ENCODE data around the gene AIRE.

AIRE gene

DNA sequence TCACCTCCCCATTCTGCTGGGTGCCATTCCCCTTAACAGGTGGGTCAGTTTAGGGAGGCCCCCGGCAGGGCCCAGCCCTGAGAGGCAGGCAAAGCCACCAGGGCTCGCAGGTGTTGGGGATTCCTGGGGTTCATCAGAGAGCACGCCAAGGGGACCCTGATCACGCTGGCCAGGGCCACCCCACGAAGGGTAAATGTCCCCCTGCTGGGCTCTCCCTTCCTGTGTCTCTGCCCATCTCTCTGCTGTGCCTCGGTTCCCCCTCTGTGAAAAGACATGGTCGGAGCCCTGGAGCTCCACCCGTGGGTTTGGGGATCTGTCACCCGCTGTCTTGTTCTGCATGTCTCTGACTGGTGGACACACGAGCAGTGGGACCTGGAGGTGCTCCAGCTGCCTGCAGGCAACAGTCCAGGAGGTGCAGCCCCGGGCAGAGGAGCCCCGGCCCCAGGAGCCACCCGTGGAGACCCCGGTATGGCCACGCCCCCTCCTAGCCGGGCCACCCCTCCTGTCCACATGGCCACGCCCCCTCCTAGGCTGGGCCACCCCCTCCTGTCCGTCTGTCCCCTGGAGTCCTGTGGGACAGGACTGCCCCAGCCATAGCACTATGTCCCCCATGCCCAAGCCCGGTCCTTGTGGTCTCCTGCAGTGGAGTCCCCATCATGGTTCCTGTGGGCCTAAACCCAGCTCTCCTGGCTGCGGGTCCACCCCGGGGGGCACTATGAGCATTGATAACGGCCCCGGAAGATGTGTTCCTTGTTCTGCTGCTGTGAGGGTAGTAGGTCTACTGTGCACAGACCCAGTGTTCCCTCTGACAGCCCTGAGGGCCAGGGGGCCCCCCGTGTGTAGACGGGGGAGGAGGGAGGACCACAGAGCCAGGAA lies 6.5 kb downstream of the AIRE start:
- Mint-ChIP-seq H3K36me3 (ENCODE audit: low read depth) (no peaks in the 10 kb centered on the region), H3K9me3 (no peaks in the 10 kb centered on the region), H3K4me1 (ENCODE audit: low read depth) (peaks cover 32% of the 10 kb centered on the region), H3K4me3 (no peak overlapping the region), H3K27ac (no peak overlapping the region), H3K27me3 (peaks cover 44% of the 10 kb centered on the region)
- intact Hi-C loops (cut with micrococcal nuclease): no loop called here

- peaks cover 32% of the 10 kb centered on the region for H3K4me1 Mint-ChIP-seq (ENCODE audit: low read depth)
- no peaks in the 10 kb centered on the region for H3K36me3 Mint-ChIP-seq (ENCODE audit: low read depth)
- intact Hi-C loops (cut with micrococcal nuclease): no loop called here
- H3K4me3 Mint-ChIP-seq: no peak overlapping the region
- H3K27ac Mint-ChIP-seq: no peak overlapping the region
- H3K9me3 Mint-ChIP-seq: no peaks in the 10 kb centered on the region
- peaks cover 42% of the 10 kb centered on the region for H3K27me3 Mint-ChIP-seq
Measured at GRCh38 chr21:44292812-44293195, 7.1 kb downstream of the AIRE start.

GRCh38 chr21:44293551-44294231 lies 8.0 kb downstream of the AIRE start:
- peaks cover 36% of the 10 kb centered on the region for H3K27me3 Mint-ChIP-seq
- H3K36me3 Mint-ChIP-seq (ENCODE audit: low read depth): no peaks in the 10 kb centered on the region
- H3K9me3 Mint-ChIP-seq: no peaks in the 10 kb centered on the region
- H3K27ac Mint-ChIP-seq: no peak overlapping the region
- no peak overlapping the region for H3K4me3 Mint-ChIP-seq
- intact Hi-C loops (cut with micrococcal nuclease): no loop called here
- H3K4me1 Mint-ChIP-seq (ENCODE audit: low read depth): peaks cover 37% of the 10 kb centered on the region

GRCh38 chr21:44294391-44295162 lies 8.9 kb downstream of the AIRE start:
- Mint-ChIP-seq H3K4me3 (no peak overlapping the region), H3K27ac (peak overlapping the region; percentile 64), H3K36me3 (ENCODE audit: low read depth) (no peaks in the 10 kb centered on the region), H3K27me3 (peaks cover 27% of the 10 kb centered on the region), H3K4me1 (ENCODE audit: low read depth) (peaks cover 44% of the 10 kb centered on the region), H3K9me3 (no peaks in the 10 kb centered on the region)
- intact Hi-C loops (cut with micrococcal nuclease): no loop called here

GRCh38 chr21:44295163-44295573 lies 9.5 kb downstream of the AIRE start:
- Mint-ChIP-seq H3K27ac (peak overlapping the region; percentile 64), H3K27me3 (peaks cover 27% of the 10 kb centered on the region), H3K36me3 (ENCODE audit: low read depth) (no peaks in the 10 kb centered on the region), H3K9me3 (no peaks in the 10 kb centered on the region), H3K4me1 (ENCODE audit: low read depth) (peaks cover 44% of the 10 kb centered on the region), H3K4me3 (no peak overlapping the region)
- intact Hi-C loops (cut with micrococcal nuclease): no loop called here

- peaks cover 45% of the 10 kb centered on the region for H3K4me1 Mint-ChIP-seq (ENCODE audit: low read depth)
- peak overlapping the region; percentile 64 for H3K27ac Mint-ChIP-seq
- peaks cover 1% of the 10 kb centered on the region for H3K36me3 Mint-ChIP-seq (ENCODE audit: low read depth)
Measured at GRCh38 chr21:44295646-44296045, 10.0 kb downstream of the AIRE start.

GRCh38 chr21:44296103-44296519 lies 10.4 kb downstream of the AIRE start:
- Mint-ChIP-seq H3K27ac (no peak overlapping the region), H3K36me3 (ENCODE audit: low read depth) (peaks cover 6% of the 10 kb centered on the region), H3K9me3 (no peaks in the 10 kb centered on the region), H3K4me1 (ENCODE audit: low read depth) (peaks cover 50% of the 10 kb centered on the region), H3K27me3 (peaks cover 19% of the 10 kb centered on the region), H3K4me3 (no peak overlapping the region)
- intact Hi-C loops (cut with micrococcal nuclease): no loop called here

More at GRCh38 chr21:44295646-44296045, 10.0 kb downstream of the AIRE start:
- Mint-ChIP-seq H3K9me3 (no peaks in the 10 kb centered on the region), H3K4me3 (no peak overlapping the region), H3K27me3 (peaks cover 23% of the 10 kb centered on the region)
- intact Hi-C loops (cut with micrococcal nuclease): no loop called here

DNA sequence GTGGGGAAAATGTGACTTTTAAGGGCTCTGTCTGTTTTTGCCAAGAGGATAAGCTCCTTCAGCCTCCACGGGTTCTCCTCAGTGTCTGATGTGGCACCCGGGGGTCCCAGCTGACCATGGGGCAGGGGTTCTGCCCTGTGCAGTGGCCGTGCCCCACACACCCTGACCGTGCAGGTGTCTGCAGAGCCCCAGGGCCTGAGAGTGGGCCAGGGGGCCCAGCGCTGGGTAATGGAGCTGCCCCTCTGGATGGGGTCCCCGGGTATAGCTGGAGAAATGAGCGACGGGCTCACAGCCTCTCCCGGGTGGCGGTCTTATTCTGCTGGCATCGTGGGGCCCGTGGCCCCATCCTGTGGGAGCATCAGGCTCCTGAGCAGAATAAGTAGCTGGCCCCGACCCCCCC lies 11.2 kb downstream of the AIRE start:
- Mint-ChIP-seq H3K27ac (no peak overlapping the region), H3K27me3 (peaks cover 14% of the 10 kb centered on the region), H3K4me3 (no peak overlapping the region), H3K4me1 (ENCODE audit: low read depth) (peaks cover 58% of the 10 kb centered on the region), H3K9me3 (no peaks in the 10 kb centered on the region), H3K36me3 (ENCODE audit: low read depth) (peaks cover 14% of the 10 kb centered on the region)
- intact Hi-C loops (cut with micrococcal nuclease): no loop called here

GRCh38 chr21:44297525-44298290 lies 12.0 kb downstream of the AIRE start:
- Mint-ChIP-seq H3K9me3 (no peaks in the 10 kb centered on the region), H3K4me3 (peak overlapping the region; percentile 4), H3K36me3 (ENCODE audit: low read depth) (peaks cover 22% of the 10 kb centered on the region), H3K4me1 (ENCODE audit: low read depth) (peaks cover 61% of the 10 kb centered on the region), H3K27ac (peak overlapping the region; percentile 80), H3K27me3 (peaks cover 10% of the 10 kb centered on the region)
- intact Hi-C loops (cut with micrococcal nuclease): no loop called here

DNA sequence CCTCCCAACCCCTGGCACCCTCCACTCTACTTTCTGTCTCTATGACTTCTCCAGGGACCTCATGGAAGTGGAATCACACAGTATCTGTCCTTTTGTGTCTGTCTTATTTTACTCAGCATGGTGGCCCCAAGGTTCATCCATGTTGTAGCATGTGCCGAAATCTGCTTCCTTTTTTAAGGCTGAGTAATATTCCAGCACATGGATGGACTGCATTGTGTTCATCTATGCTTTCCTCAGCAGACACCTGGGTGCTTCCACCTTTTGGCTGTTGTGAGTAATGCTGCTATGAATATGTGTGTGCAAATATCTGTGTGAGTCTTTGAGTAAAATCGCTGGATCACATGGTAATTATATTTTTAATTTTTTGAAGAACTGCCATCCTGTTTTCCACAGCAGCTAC lies 12.6 kb downstream of the AIRE start:
- H3K4me1 Mint-ChIP-seq (ENCODE audit: low read depth): peaks cover 64% of the 10 kb centered on the region
- peaks cover 28% of the 10 kb centered on the region for H3K36me3 Mint-ChIP-seq (ENCODE audit: low read depth)
- H3K9me3 Mint-ChIP-seq: no peaks in the 10 kb centered on the region
- H3K27me3 Mint-ChIP-seq: peaks cover 8% of the 10 kb centered on the region
- intact Hi-C loops (cut with micrococcal nuclease): no loop called here
- H3K27ac Mint-ChIP-seq: peak overlapping the region; percentile 80
- H3K4me3 Mint-ChIP-seq: no peak overlapping the region

- H3K27me3 Mint-ChIP-seq: peaks cover 8% of the 10 kb centered on the region
- peaks cover 36% of the 10 kb centered on the region for H3K36me3 Mint-ChIP-seq (ENCODE audit: low read depth)
- no peaks in the 10 kb centered on the region for H3K9me3 Mint-ChIP-seq
- peaks cover 72% of the 10 kb centered on the region for H3K4me1 Mint-ChIP-seq (ENCODE audit: low read depth)
- intact Hi-C loops (cut with micrococcal nuclease): no loop called here
- H3K4me3 Mint-ChIP-seq: peak overlapping the region; percentile 73
- peak overlapping the region; percentile 85 for H3K27ac Mint-ChIP-seq
Measured at GRCh38 chr21:44299085-44299457, 13.4 kb downstream of the AIRE start.

DNA sequence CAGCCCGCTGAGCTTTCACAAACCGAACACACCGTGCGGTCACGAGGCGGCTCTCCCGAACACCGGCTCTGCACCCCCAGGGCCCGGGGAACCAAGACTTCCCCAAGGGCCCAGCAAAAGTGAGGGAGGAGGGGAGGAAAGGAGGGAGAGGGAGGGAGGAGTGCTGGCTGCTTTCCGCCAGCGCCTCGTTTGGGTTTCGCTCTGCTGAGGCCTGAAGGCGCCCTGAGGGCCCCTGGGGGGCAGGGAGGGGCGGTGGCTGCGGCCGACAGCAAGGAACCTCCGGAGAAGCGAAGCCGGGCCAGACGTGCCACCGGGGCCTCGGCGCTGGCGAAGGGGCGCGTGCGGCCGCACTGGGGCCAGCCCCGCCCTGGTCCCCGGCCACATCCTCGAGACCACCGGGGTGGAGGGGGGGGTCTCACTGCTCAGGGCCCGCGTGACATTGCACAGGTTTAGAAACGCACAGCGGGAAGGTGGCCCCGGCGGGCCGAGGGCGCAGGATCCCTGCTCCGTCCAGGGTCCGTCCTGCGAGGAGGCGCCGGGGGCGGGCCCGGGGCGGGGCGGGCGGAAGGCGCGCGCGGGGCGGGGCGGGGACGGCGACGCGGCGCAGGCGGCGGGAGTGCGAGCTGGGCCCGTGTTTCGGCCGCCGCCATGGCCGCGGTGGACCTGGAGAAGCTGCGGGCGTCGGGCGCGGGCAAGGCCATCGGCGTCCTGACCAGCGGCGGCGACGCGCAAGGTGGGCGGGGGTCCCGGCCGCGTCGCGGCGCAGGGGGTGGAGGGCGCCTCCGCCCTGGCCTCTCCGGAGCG lies 14.0 kb downstream of the AIRE start, which contains the start of gene PFKL:
TSS of gene PFKL (plus strand) at position 596 of the 804 bp plus-strand sequence. CDS start at position 649, 53 bp downstream.
- peaks cover 41% of the 10 kb centered on the region for H3K36me3 Mint-ChIP-seq (ENCODE audit: low read depth)
- H3K4me1 Mint-ChIP-seq (ENCODE audit: low read depth): peaks cover 74% of the 10 kb centered on the region
- intact Hi-C loops (cut with micrococcal nuclease): no loop called here
- H3K27ac Mint-ChIP-seq: peak within 1 kb of the TSS; percentile 85
- peak within 1 kb of the TSS; percentile 83 for H3K4me3 Mint-ChIP-seq
- H3K27me3 Mint-ChIP-seq: peaks cover 8% of the 10 kb centered on the region
- no peaks in the 10 kb centered on the region for H3K9me3 Mint-ChIP-seq
